ENCODE measurements around the gene SLC12A2.

DNA sequence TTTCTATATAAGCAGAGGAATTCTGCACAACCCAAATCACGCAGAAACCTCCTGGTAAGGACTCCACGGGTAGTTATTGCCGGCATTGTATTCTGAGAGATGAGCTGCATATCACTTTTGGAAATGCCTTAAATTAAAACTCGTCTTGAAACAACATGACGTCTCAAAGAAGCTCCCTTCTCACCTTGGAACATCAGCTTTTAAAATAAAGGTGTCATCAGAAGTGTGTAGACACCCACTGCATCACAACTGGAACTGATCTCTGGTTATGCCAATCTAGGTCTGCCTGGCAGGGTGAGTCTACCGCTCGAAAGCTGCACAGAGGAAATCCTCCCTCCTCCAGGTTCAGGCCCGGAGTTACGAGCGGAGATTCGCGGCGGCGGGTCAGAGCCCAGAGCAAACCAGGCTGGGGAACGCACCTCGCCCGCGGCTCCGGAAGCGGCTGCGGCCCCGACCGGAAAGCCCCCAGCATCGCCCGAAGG is 974 bp upstream of the SLC12A2 start:
- TF ChIP-seq POLR2AphosphoS5 (IDR thresholded peaks at IDR 0.05; ENCODE audit: low read depth, low read length) = no peak
- no peak for TF ChIP-seq TAF1 (IDR thresholded peaks at IDR 0.05; ENCODE audit: borderline replicate concordance, insufficient read depth, low read length)

Data from PFSK-1 (cell line).